HG02840 (cell line): ENCODE results near the gene SYT4.
"Not testable (repeated sequence)": the region's sequence is repeated elsewhere in the genome, so short reads cannot be mapped to it uniquely, and the experiment has no call there.

ENCODE experiments used
- ATAC-seq: cut with Tn5 transposase; IDR thresholded peaks from one replicate; pipeline ENCODE4 v1.9.1; 2021; ENCODE audit warnings: mild to moderate bottlenecking, moderate library complexity, moderate number of reproducible peaks; ENCODE audit not compliant: unreplicated experiment, low FRiP score

The SYT4 gene, protein sequence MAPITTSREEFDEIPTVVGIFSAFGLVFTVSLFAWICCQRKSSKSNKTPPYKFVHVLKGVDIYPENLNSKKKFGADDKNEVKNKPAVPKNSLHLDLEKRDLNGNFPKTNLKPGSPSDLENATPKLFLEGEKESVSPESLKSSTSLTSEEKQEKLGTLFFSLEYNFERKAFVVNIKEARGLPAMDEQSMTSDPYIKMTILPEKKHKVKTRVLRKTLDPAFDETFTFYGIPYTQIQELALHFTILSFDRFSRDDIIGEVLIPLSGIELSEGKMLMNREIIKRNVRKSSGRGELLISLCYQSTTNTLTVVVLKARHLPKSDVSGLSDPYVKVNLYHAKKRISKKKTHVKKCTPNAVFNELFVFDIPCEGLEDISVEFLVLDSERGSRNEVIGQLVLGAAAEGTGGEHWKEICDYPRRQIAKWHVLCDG

DNA sequence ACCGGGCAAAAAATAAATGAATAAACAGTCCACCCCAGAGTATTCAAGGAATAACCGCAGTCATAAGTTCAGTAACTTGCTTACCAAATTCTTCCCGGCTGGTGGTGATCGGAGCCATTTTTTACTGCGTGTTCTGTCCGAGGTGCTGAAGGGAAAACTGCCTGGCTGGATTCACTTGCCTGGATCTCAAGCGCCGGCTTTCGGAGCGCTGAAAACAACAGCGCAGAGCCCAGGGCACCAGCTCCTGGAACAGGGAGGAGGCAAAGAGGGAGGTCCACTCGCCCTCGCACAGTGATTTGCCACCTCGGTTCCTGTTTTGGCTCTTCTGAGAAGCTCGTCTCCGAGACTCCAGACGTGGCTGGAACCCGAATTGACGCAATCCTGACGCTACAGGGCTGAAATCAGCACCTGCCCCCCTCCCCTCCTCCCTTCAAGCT lies at the start of gene SYT4:
Gene SYT4 (minus strand): TSS at position 327 of the 437 bp plus-strand sequence. CDS start 209 bp downstream, at position 118.
- no peak for ATAC-seq

DNA sequence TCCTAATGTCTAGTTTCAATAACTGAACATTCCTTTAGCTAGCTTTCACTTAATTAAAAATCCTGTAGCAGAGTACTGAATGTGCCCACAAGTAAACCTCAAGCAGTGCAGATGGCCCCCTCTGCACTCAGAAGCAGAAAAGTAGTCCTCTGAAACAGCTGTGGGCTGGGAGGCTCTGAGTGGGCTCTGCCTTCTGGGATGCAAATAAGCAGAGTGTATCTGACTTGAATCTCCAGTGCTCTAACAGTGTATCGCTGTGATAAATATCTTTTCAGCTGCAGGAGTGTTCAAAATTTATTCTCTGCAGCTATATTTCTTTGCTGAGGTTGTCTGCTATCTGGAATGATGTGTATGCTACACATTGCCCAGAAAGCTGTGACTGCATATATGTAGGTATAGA lies 44.8 kb upstream of the SYT4 start:
- no peak for ATAC-seq

DNA sequence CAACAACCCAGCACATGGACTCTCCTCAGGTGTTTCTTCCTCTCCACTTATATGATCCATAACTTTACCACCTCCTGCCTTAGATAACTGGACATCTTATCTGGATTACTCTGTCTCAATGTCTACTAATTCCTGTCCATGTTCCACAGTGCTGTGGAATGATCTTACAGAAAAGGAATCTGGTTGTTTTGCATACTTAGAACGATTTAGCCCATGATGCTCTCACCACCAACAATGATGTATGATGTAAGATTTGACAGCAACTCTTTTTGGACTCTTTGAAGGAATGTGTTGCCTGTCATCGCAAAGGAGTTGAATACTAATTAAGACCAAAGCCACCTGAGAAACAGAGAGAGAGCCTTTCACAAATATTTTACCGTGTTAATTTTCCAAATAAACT lies 37.7 kb upstream of the SYT4 start:
- no peak for ATAC-seq

DNA sequence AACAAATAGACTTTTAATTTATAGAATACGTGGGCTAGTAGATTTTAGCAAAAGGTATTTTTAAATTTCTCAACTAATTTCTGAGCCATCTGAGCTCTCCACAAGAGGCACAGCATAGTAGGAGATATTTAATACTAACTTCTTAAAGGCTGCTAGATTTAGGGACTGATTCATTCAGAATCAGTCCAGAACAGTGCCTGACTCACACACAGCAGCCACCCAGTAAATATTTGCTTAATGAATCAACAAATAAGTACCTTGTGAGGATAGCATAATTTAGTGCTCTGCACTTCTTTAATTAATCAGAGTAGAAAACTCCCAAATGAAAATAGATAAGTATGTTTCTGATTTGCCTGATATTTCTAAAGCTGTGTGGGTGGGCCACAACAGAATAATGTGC lies 35.6 kb upstream of the SYT4 start:
- no peak for ATAC-seq

DNA sequence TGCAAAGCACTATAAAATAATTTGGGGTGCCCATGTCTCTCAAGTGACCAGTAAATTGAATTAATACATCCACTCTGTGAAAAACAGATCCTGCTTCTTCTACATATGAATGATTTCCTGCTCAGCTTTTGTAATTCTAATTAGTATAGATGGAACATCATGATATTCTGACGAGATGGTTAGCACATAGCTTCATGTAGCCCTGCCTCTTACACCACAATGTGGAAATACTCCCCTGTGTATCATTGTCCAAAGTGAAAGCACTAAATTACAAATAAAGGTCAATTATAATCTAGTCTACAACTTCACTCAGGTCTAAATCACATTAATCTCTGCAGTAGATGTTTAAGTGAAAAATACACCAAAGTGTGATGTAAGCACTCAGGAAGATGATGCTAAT lies 32.9 kb upstream of the SYT4 start:
- no peak for ATAC-seq

DNA sequence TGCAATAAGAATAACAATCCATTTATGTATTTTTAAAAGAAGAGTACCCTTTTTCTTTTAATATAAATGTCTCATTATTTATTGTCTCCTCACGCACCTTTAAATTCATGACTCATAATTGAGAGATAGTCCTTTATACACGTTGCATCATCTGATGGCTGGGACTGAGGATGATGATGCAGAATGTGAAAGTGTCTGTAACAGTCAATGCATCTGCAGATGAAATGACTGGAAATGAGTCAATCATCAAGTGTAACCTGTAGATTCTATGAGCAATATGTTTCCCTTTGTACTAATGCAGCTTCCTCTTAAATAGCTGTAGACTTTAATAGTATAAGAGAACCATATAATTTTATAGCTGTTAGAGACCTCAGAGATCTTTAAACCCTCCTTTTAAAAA lies 26.1 kb upstream of the SYT4 start:
- ATAC-seq: no peak

DNA sequence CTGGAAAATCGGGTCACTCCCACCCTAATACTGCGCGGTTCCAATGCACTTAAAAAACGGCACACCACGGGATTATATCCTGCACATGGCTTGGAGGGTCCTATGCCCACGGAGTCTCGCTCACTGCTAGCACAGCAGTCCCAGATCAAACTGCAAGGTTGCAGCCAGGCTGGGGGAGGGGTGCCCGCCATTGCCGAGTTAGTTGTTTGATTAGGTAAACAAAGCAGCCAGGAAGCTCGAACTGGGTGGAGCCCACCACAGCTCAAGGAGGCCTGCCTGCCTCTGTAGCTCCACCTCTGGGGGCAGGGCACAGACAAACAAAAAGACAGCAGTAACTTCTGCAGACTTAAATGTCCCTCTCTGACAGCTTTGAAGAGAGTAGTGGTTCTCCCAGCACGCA lies 8.9 kb upstream of the SYT4 start:
- ATAC-seq: not testable (repeated sequence)

DNA sequence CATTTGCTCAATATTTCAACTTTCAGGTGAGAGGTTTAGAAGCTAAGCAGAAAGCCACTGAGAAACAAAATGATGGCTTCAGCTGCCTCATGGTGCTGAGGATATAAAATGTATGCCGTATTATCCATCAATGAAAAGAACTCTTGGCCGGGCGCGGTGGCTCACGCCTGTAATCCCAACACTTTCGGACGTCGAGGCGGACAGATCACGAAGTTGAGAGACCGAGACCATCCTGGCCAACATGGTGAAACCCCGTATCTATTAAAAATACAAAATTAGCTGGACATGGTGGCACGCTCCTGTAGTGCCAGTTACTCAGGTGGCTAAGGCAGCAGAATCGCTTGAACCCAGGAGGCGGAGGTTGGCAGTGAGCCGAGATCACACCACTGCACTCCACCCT lies 6.0 kb upstream of the SYT4 start:
- ATAC-seq: no peak

DNA sequence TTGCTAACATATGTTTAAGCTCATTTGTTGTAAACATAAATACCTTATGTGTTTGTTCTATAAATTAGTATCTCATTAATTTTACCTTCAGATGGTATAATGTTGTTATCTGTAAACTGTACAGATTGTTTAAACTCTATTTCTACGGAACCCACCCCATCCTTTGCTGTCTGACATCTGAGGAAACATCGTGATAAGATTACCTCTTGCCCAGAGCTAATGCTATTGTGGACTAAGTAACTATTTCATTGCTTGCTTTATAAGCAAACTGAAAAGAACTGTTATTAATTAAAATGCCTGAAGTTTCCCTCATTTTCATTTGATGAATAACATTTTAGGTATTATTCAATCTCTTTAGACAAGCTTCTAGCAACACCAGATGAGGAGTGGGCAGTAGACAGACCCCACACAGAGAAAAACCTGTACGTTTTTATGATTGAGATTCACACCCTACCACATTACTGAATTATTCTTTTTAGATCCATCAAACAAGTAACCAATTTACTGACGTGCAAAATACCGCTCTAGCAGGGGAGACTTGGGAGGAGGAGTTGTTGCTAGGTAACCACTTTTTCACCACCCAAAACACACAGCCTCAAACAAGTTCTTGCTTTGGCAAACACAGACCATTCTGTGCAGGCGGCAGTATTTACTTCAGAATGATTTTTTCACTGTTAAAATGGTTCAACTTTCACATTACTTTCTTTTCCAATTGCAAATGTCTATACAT lies 1.9 kb upstream of the SYT4 start:
- ATAC-seq: no peak

DNA sequence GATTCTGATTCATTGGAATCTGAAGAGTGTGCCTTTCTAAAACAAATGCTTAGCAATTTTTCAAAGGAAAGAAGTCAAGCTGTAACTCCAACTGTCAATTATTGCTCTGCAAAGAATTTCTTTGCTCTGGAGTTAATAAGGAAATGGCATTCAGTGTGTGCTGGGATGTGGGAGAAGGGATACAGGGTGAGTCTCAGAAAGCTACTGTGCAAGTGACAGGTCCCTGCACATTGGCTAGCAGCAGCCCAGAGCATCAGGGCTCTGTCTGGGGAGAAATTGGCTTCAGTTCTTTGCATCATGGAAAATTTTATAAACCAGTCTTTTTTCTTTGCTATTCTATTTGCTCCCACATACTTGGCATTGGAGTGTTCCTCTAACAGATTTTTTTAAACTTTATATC lies 1.1 kb upstream of the SYT4 start:
- ATAC-seq: no peak

DNA sequence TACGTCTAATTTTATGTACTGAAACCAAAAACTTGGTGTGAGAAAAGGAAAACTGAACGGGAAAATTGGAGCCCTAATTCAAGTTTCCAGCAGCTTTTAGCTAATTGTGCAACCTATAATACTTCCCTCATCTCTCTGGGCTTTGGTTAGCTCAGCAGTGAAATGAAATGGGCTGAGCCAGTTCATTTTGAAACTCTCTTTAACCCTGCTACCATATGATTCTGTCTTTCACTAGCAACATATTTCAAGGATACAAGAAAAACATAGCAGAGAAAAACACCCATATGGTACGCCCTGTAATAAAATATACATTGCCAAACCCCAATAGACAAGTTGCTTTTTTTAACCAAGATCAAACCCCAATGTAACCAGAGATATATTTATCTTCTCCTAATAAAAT lies 799 bp downstream of the SYT4 start:
- ATAC-seq: no peak

DNA sequence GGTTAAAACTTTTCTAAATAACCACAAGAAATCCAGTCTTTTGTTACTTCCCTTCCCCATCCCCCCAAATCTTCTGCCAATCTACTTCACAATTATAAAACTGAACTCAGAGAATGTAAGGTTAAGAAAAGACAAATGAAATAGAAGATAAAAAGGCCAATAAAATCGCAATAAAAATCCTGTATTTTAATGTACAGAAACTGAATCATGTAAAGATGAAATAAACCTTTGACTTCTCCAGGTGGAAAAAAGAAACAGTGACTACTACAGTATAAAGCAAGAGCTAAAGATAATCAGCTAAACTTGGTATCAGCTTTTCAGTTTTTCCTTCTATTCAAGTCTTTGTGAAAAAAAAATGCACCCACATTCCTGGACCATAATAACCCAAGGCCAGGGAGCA lies 1.7 kb downstream of the SYT4 start:
- ATAC-seq: no peak

DNA sequence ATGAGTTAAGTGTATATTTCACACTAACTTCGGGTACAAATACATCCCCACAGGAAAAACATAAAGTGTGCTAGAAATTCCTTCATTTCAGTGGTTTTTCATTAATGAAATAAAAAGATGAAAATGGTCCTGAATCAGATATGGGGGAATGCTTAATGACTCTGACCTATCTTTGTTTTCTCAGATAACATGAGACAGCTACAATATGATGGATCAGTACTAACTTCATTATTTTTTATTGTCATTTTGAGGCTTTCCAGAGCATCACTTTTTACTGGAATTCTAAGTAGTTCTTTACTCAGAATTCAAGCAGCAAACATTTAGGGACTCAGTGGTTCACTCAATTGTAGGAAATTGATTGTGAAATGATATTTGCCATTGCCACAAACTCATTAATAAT lies 2.8 kb downstream of the SYT4 start:
- no peak for ATAC-seq

DNA sequence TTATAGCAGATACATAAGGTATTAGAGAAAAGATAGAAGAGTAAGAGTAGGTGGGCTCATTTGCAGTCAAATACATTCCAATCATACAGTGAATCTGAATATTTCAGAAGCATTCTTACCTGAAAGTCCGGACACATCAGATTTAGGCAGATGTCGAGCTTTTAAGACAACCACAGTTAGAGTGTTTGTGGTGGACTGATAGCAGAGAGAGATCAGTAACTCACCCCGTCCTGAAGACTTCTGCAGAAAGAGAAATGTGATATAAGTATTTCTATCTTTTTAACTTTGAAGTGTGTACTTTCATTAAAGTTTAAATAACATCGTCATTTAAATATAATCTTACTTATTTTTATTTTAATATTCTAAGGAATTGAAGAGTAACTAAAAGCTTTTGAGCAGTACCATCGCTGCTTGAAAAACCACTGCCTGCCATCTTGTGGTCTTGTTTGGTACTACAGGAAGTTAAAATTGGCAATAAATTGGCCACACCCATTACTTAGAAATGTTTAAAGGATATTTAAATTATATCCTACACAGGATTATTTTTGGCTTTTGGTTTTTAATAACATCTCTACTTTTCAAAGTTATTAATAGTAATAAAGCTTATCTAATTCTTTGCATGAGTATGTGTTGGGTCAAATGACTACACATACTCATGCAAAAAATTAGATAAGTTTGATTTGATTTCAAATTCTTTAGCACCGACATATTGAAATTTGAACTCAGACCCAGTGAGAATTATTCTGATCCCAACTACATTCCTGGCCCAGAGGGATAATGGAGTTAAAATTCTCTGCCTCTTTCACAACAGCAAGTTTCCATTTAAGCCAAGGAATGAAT lies 5.5 kb downstream of the SYT4 start:
- ATAC-seq: no peak

DNA sequence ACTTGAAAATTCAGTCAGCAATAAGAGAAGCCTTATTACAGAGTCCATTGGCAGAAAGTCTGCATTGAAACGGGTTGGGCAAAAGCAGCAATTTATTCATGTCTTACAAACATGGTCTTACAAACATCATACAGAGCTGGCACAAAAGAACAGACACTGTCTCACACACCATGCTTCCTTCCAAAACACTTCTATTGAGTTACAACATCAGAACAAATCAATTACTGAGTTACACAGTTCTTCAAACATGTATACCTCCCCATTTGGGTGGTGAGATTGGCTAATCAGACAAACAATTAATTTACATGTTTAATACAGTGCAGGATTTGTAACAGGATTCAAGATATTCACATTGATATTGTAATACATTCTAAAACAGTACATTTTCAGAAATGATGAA lies 9.5 kb downstream of the SYT4 start:
- no peak for ATAC-seq

DNA sequence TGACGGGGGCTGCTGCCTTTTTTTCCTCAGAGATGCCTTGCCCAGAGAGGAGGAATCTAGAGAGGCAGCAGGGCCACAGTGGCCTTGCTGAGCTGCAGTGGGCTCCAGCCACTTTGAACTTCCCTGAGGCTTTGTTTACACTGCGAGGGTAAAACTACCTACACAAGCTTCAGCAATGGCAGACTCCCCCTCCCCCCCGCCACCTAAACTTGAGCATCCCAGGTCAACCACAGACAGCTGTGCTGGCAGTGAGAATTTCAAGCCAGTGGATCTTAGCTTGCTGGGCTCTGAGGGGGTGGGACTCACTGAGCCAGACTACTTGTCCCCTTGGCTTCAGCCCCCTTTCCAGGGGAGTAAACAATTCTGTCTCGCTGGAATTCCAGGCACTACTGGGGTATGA lies 11.8 kb downstream of the SYT4 start:
- no peak for ATAC-seq

DNA sequence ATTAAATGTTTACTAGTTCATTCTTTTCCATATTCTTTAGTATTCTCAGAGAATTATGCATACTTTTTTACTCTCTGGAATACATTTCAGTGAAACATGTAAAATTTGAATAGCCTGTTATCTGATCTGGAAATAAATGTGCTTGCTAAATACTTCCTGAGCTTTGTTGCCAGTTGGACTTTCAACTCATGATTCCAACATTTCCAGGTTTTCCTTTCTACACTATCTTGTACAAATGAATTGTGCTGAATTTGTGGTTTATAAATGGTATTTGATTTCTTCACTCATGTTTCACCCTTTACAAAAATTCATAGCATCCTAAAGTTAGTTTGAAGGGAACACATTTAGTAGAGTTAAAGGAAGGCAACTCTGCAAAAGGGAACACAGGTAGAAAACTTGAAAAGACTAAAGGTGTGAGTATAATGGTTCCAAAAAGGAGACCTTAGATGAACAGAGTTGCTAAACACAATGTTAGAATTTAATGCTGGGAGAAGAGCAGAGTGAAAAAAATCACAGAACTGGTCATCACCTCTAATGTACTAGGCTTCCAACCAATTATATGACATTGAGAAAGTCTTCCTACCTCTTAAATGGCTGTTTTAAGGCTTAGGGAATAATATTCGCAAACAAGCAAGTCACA lies 28.6 kb downstream of the SYT4 start:
- no peak for ATAC-seq

DNA sequence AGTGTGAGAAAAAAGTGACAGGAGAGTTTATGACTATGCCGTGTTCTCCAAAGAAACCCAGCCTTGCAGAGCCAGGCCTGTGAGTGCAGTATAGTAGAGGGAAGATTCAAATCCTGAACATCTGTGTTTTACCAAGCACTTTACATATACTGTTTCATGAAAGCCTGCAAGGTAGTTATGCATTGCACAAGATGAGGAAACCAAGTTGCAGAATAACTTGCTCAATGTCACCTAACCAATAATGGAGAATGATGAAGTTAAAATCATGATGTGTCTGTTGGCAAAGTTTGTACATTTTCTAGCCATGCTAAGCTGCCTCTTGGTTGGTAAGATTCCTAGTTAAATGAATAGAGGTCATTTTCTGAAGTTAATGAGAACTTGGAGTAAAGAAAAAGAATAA lies 29.3 kb downstream of the SYT4 start:
- no peak for ATAC-seq

DNA sequence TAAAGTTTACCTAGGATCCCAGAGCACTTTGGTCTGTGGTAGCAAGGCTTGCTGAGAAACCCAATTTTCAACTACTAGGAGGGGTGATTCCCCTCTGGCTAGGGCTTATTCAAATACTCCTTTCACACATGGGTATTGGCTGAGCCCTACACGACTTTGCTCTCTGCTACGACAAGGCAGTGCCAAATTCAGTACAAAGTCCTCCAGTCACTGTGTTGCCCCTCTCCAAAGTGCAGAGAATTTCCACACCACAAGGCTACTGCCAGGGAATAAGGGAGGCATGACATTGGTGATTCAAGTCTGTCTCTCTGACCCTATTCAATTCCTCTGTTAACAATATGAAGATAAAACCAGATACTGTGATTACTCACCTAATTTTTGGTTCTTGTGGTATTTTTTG lies 38.9 kb downstream of the SYT4 start:
- no peak for ATAC-seq

DNA sequence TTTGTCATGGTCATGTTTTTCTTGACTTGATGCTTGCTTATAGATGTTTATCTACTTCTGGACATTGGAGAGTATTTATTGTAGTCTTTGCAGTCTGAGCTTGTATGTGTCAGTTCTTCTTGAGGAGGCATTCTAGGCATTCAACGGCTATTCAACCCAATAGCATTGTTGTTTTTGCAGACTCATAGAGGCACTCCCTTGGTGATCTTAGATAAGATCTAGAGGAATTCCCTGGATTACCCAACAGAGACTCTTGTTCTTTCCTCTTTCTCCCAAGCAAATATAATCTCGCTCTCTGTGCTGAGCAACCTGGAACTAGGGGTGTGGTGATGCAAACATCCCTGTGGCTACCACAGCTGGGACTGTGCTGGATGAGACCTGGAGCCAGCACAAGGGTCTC lies 40.4 kb downstream of the SYT4 start:
- no peak for ATAC-seq

DNA sequence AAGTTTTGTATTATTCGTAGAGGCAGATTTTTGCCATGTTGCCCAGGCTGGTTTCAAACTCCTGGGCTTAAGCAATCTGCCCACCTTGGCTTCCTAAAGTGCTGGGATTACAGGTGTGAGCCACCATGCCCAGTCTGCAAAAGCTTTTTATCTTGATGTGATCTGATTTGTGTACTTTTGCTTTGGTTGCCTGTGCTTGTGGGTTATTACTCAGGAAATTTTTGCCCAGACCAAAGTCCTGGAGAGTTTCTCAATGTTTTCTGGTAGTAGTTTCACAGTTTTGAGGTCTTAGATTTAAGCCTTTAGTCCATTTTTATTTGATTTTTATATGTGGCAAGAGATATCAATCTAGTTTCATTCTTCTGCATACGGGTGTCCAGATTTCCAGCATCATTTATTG lies 42.4 kb downstream of the SYT4 start:
- ATAC-seq: no peak
